Measurements from ENCODE around the gene CFAP74. TPM values are rescaled to one million over a fixed set of nuclear protein-coding genes. Genes with fewer than 3 reads are reported as not detected.
"Not testable (repeated sequence)": the region's sequence is repeated elsewhere in the genome, so short reads cannot be mapped to it uniquely, and the experiment has no call there.

CFAP74 gene
- polyA plus RNA-seq, 3 donors: 0.02 to 0.24 (median 0.22) TPM

DNA sequence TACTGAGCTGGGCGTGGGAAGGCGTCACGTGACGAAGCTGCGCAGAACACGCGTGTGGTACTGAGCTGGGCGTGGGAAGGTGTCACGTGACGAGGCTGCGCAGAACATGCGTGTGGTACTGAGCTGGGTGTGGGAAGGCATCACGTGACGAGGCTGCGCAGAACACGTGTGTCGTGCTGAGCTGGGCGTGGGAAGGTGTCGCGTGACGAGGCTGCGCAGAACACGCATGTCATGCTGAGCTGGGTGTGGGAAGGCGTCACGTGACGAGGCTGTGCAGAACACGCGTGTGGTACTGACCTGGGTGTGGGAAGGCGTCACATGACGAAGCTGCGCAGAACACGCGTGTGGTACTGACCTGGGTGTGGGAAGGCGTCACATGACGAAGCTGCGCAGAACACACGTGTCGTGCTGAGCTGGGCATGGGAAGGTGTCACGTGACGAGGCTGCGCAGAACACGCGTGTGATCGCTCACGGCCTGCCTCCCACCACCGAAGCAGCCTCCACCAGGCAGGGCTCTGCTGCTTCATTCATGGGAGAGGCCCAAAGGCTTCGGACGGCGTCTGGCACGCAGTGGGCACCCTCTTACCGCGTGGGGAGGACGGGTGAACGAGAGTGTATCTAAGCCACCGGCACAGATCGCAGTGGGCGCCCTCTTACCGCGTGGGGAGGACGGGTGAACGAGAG lies 24.0 kb downstream of the CFAP74 start:
- WGBS, 3 donors: 90 to 96% (median 96%) methylated on average over 57 to 61 of the region's 61 CpGs
- H3K27ac ChIP-seq (ENCODE audit: low read depth, low read length): no peak overlapping the region

DNA sequence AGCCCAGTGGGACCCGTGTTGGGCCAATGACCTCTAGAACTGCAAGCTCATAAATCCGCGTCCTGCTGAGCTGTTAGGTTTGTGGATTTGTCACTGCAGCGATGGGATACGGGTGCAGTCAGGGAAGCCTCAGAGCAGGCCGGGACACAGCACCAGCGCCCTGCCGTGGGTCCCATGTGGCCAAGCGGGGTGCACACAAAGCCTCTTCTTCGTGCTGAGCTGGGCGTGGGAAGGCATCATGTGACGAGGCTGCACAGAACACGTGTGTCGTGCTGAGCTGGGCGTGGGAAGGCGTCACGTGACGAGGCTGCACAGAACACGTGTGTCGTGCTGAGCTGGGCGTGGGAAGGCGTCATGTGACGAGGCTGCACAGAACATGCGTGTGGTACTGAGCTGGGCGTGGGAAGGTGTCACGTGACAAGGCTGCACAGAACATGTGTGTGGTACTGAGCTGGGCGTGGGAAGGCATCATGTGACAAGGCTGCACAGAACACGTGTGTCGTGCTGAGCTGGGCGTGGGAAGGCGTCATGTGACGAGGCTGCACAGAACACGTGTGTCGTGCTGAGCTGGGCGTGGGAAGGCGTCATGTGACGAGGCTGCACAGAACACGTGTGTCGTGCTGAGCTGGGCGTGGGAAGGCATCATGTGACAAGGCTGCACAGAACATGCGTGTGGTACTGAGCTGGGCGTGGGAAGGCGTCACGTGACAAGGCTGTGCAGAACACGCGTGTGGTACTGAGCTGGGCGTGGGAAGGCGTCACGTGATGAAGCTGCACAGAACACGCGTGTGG lies 24.7 kb downstream of the CFAP74 start:
- H3K27ac ChIP-seq (ENCODE audit: low read depth, low read length): not testable (repeated sequence)
- 90 to 94% (median 92%) methylated on average over 42 to 48 of the region's 51 CpGs for WGBS, 3 donors

DNA sequence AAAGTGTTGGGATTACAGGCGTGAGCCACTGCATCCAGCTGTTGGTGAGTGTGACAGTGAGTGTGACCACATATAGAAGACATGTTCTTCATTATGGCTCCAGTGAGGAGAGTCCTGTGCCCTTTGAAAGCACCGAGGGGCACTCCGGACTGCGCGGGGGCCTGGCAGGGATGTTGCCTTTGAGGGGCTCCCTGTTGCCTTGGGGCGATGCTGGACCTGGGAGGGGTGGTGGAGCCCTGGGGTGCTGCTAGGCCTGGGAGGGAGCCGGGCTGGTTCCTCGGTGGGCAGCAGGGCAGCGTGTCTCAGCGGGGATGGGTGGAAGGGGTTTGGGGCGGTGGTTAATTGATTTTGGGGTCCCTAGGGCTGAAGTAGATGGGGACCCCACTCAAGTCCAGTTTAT lies 25.5 kb downstream of the CFAP74 start:
- 72 to 94% (median 92%) methylated on average over 11 of the region's 11 CpGs for WGBS, 3 donors
- no peak overlapping the region for H3K27ac ChIP-seq (ENCODE audit: low read depth, low read length)

DNA sequence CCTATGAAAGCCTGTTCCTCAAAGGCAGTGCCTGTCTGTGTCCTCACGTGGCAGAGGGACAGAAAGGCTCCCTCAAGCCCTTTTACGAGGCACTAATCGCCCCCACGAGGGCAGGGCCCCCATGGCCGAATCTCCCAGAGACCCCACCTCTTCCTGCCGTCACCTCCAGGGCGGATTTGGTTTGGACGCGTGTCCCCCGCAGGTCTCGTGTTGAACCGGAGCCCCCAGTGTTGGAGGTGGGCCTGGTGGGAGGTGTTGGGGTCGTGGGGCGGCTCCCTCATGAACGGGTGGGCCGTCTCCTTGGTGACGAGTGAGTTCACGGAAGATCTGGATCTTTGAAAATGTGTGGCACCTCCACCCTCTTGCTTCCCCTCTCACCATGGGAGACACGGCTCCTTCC lies 27.6 kb downstream of the CFAP74 start:
- 81 to 85% (median 83%) methylated on average over 18 to 19 of the region's 19 CpGs for WGBS, 3 donors
- no peak overlapping the region for H3K27ac ChIP-seq (ENCODE audit: low read depth, low read length)

DNA sequence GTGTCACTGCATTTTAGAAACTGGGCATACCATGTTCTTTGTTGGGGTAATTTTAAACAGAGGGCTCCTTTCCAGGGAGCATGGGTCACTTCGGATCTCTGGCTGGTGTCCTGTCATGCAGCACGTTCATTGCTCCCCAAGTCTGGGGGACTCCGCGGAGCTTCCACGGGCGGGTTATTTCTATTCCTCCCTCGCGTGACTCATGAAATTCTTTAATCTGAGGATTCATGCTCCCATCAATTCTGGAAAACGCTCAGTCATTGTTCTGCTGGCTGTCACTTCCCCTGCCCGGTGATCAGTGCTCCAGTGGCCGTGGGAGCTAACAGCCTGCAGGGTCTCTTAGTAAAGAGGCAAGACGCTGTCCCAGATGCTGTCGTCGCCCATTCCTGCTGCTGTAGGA lies 28.1 kb downstream of the CFAP74 start:
- WGBS, 3 donors: 66 to 76% (median 71%) methylated on average over 14 of the region's 14 CpGs
- H3K27ac ChIP-seq (ENCODE audit: low read depth, low read length): no peak overlapping the region

DNA sequence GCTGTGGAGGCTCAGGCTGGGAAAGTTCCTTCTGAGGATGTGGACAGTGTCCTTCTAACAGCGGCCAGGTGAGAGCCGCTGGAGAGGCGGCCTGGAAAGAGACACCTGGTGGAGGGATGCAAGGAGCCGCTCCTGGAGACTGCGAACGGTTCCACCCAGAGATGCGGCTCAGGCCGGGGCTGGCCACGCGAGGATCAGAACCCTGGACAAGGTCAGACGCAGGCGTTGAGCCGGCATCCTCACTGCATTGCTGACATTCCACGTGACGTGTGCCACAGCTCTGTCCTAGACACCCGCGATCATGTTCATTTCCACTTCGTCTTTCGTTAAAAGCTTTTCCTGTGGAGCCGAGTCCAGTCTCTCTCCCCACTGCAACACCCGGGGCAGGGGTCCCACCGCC lies 28.8 kb downstream of the CFAP74 start:
- WGBS, 3 donors: 56 to 77% (median 75%) methylated on average over 22 of the region's 22 CpGs

DNA sequence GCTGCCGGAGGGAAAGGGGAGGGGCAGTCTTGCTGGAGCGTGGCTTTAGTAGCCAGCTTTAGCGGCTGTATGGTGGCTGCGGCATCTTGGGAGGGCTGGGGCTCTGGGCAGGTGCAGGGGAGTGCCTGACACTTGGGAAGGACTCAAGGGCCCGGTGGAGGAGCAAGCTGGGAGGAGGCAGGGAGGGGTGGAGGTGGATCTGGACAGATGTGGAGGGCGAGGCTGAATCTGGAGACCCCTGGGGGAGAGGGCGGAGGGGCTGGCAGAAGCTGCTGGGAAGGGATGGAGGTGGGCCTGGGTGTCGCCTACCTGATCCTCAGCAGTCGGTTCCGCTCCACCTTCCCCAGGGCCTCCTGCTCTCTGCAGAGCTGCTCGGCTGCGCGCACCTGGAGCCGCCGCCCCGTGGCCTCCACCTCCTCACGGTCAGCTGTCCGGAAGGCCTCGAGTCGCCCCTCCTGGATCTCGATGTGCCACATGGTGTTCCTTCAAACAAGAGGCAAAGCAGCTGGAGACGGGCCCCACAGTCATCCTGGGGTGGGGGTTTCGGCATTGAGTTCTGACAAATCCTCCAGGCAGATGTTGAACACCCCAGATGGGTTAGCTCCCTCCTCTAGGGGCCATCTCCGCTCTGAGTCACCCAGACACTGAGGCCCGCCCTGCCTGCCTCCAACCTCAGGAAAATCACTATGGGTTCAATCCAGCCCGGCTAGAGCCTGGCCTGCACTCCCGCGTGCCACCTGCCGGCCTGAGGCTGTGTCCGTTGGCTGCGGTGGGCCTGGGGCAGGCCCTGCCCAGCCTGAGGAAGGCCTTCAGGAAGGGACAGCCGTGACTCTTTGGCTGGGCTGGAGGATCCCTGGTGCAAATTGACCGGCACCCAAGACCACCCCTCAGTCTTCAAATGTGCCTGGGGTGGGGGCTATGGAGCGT lies 29.6 kb downstream of the CFAP74 start:
- no peak overlapping the region for H3K27ac ChIP-seq (ENCODE audit: low read depth, low read length)
- WGBS, 3 donors: 80 to 86% (median 84%) methylated on average over 32 to 34 of the region's 34 CpGs

More for the DNA sequence above, 28.8 kb downstream of the CFAP74 start:
- H3K27ac ChIP-seq (ENCODE audit: low read depth, low read length): no peak overlapping the region

DNA sequence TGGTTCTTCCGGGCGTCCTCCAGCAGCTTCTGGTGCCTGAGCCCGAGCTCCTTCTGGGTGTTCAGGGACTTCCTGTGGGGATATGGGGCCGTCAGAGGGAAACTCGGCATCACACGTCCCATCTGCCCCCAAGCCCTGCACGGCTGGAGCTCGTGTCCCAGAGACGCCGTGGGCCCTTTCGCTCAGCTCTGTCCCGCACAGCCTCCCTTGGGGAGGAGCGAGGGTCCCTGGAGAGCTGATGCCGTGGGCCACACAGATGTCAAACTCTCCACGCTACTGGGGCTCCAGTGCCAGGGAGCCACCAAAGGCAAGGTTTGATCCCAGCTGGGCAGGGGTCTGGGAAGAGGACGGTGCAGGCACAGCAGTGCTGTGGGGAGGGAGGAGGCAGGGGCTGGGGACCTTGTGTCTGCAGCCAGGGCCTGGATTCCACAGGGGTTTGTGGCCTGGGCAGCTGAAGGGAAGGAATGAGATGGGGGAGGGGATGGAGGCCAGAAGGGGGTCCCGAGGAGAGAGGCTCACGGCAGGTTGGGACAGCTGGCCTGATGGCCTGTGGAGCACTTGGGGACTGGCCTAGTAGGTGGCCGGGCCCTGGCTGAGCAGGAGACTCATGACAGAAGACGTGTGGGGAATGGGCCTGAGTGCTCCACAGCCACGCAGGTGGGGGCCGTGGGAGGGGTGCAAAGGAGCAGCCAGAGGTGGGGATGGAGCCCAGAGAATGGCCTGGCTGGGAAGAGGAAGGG lies 30.4 kb downstream of the CFAP74 start:
- WGBS, 3 donors: 67 to 75% (median 69%) methylated on average over 22 of the region's 22 CpGs
- H3K27ac ChIP-seq (ENCODE audit: low read depth, low read length): no peak overlapping the region

DNA sequence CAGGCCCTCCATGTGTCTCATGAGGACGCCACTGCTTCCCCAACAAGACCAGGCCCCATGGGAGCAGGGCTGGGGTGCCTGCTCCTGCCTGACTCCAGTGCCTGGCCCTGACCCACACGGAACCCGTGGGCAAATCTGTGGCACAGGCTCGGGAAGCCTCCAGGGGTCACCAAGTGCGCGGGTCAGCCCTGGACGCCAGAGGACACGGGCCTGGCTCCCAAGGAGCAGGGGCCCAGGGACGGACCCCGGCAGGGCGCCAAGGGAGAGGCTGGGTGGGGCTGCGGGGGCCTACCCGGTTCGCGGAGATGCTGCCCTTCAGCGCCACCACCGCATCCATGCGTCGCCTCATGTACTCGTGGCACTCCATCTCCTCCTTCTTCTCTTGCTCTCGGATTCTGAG lies 31.9 kb downstream of the CFAP74 start:
- WGBS, 3 donors: 89 to 97% (median 91%) methylated on average over 15 to 21 of the region's 21 CpGs
- no peak overlapping the region for H3K27ac ChIP-seq (ENCODE audit: low read depth, low read length)

DNA sequence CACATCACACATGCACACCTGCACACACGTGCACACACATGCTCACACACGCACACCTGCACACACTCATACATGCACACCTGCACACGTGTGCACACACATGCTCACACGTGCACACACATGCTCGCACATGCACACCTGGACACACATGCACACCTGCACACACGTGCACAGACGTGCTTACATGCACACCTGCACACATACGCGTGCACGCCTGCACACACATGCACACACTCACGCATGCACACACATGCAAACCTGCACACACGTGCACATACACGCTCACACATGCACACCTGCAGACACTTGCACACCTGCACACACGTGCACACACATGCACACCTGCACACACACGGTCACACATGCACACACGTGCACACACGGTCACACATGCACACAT lies 32.6 kb downstream of the CFAP74 start:
- WGBS, 3 donors: 86 to 91% (median 90%) methylated on average over 17 of the region's 17 CpGs

DNA sequence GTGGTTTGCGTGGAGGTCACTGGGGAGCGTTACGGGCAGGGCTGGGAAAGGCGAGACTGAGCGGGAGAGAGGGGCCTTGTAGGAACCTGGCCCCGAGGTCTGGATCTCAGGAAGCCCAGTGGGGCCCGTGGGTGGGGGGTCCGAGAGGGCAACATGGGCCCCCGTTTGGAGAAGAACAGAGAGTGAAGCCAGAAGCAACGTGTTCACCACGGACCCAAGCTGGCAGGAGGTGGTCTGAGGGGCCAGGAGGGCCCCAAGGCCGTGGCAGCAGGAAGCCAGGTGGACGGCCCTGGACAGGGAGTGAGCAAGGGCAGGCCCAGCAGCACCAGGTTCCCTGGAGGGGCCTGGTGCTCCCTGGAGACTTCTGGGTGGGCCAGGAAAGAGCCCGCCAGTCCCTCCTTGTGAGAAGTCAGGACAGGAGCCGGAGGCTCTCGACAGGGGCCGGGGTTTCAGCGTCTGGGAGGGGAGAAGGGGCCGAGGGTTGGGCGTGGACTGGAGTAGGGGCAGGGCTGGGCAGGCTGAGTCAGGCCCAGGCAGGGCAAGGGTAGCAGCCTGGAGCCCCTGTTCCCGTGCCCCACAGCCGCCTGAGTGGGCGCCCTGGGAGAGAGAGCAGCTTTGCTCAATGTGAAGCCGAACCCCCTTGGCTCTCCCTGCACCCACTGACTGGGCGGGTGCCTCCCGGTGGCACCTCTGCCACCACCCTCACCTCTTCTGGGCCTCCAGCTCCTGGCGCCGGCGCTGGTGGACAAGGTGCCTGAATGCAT lies 33.5 kb downstream of the CFAP74 start:
- 74 to 77% (median 76%) methylated on average over 25 to 29 of the region's 29 CpGs for WGBS, 3 donors
- H3K27ac ChIP-seq (ENCODE audit: low read depth, low read length): no peak overlapping the region

More for the DNA sequence above, 32.6 kb downstream of the CFAP74 start:
- no peak overlapping the region for H3K27ac ChIP-seq (ENCODE audit: low read depth, low read length)

DNA sequence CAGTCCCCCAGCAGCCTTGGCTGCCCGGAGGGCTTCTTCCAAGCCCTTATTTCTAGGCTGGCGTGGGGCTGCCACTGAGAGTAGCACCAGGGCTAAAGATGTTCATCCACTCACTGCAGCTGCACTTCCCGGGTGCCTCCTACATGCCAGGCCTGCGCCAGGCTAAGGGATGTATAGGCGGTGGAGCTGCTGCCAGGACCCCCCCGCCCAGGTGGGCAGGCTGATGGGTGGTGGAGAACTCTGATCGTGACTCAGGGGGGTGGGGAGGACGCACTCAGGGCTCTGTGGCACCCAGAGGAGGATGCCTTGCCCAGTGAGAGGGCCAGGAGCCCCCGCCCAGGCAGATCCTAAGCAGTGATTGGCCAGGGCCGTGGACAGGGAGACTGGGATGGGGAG lies 34.1 kb downstream of the CFAP74 start:
- no peak overlapping the region for H3K27ac ChIP-seq (ENCODE audit: low read depth, low read length)
- WGBS, 3 donors: 71 to 77% (median 76%) methylated on average over 10 of the region's 10 CpGs

DNA sequence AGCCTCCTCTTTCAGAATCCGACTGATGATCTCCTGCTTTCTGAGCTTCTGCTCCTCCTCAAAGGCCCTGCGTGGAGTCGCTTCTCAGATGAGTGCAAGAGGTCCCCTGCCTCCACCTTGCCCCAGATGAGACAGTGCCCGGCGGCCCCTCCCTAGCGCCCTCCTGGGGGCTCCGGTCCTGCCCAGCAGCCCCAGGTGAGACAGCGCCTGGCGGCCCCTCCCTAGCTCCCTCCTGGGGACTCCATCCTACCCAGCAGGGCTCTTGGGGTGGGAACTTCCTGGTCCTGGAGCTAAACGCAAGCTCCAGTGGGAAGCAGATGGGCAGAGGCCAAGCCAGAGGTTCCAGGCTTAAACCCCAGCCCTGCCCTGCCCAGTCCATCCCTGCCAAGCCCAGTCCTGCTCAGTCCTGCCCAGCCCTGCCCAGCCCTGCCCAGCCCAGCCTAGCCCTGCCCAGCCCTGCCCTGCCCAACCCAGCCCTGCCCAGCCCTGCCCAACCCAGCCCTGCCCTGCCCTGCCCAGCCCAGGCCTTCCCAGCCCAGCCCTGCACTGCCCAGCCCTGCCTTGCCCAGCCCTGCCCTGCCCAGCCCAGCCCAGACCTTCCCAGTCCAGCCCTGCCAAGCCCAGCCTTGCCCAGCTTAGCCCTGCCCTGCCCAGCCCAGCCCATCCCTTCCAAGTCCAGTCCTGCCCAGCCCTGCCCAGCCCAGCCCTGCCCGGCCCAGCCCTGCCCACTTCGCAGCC lies 34.6 kb downstream of the CFAP74 start:
- H3K27ac ChIP-seq (ENCODE audit: low read depth, low read length): no peak overlapping the region
- 51 to 72% (median 68%) methylated on average over 12 of the region's 12 CpGs for WGBS, 3 donors

DNA sequence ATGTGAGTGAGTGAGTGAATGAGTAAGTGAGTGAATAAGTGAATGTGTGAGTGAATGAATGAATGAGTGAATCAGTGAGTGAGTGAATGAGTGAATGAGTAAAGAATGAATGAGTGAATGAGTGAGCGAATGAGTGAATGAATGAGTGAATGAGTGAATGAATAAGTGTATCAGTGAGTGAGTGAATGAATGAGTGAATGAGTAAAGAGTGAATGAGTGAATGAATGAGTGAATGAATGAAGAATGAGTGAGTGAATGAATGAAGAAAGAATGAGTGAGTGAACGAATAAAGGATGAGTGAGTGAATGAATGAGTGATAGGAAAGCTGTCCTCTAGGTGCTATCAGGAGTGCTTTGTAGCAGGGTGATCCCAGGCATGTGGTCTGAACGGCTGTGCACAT lies 35.7 kb downstream of the CFAP74 start:
- H3K27ac ChIP-seq (ENCODE audit: low read depth, low read length): no peak overlapping the region
- WGBS, 3 donors: 65 to 90% (median 88%) methylated on average over 3 of the region's 3 CpGs

DNA sequence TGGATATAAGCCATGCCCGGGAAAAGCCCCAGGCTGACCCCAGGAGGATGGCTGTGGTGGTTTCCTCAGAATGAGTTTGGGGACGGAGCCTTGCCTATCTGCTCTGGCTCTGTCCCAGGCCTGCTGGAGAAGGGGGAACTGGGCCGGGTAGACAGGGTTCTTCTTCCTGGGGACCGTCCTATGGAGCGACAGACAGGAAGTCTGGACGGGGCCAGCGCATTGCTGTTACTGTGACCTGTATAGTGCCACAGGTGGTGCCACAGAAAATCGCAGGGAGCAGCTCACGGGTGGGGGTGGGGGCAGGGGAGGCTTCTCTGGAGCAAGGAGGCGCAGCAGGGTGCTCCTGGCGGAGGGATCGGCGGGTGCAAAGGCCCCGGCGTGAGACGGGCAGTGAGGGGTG lies 36.4 kb downstream of the CFAP74 start:
- WGBS, 3 donors: 59 to 68% (median 63%) methylated on average over 16 of the region's 16 CpGs
- no peak overlapping the region for H3K27ac ChIP-seq (ENCODE audit: low read depth, low read length)

DNA sequence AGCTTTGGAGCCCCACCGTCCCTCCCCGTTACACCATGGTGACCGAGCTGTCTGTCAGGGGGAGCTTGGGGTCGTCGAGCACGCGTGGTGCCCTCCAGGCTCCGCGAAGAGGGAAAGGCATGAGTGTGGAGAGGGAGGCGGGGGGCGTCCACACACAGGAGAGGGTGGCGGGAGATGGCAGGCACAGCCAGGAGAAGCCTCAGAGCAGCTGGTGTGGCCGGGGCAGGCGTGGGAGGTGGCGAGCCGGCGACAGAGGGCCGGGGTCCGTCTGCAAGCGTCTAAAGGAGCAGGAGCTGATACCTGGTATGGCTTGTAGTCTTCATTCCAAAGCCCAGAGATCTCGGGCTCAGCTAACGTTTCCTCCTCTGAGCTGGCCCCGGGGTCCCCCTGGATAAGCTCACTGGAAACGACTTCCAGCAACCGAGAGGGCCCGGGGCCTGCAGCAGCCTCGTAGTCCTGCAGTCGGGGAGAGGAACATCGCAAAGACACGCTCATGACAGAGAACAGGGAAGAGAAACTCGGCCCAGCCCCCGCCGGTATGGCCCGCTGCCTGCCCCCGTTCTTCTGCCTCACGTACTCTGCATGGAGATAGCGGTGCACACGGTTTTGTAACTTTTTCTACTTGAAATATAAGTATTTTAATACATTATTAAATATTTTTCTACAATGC lies 37.4 kb downstream of the CFAP74 start:
- 51 to 61% (median 53%) methylated on average over 38 of the region's 38 CpGs for WGBS, 3 donors
- H3K27ac ChIP-seq (ENCODE audit: low read depth, low read length): no peak overlapping the region

All from adipose tissue (tissue), 3 donors.